SK-N-SH (cell line): Measurements from ENCODE around the gene DPEP2. TPM values are rescaled to one million over a fixed set of nuclear protein-coding genes. Genes with fewer than 3 reads are reported as not detected.

Experiments
- CTCF ChIA-PET: fragments of 300-600, 350-600 bp; formaldehyde crosslinking; extraction: SDS; loops from one replicate; lab custom pipeline; 2021; lab: Yijun Ruan, JAX
- POLR2A ChIA-PET: fragments of 350-600 bp; sonication (Branson Sonifier 250); formaldehyde crosslinking; extraction: SDS; loops from one replicate; lab custom pipeline; 2020; ENCODE audit warnings: antibody characterized with exemption, inconsistent platforms; lab: Yijun Ruan, JAX
- DNase-seq: peaks from one replicate; pipeline ENCODE4 v3.0.0; 2012
- H2AFZ ChIP-seq: fragments of 200-600 bp; sonication (generic); 2 replicates; pipeline ENCODE4 v1.8.1; 2016; ENCODE audit warnings: antibody characterized with exemption, mild to moderate bottlenecking, low read depth
- H3F3A ChIP-seq: fragments of 200-600 bp; sonication (generic); replicated peaks from 2 replicates; pipeline ENCODE3; 2016; ENCODE audit warnings: antibody characterized with exemption, mild to moderate bottlenecking; ENCODE audit not compliant: insufficient read depth
- H3K27ac ChIP-seq, 2 experiments: fragments of 200-500 bp in 1 of 2; fragments of 200-600 bp in 1 of 2; sonication (Bioruptor generic) in 1 of 2; sonication (generic), shearing (Covaris generic) in 1 of 2; 2 replicates each; pipeline versions ENCODE4 v1.5.1 to v1.6.1; 2014 to 2016; ENCODE audit warnings: low read depth in 2 of 2, inconsistent platforms in 1 of 2, low read length in 1 of 2, mild to moderate bottlenecking in 1 of 2, mixed read lengths in 1 of 2
- H3K27me3 ChIP-seq: fragments of 200-600 bp; sonication (generic), shearing (Covaris generic); 2 replicates; pipeline ENCODE4 v1.6.1; 2016; ENCODE audit warnings: mixed run types; ENCODE audit not compliant: insufficient read depth
- H3K36me3 ChIP-seq, 2 experiments: fragments of 200-500 bp in 1 of 2; fragments of 200-600 bp in 1 of 2; sonication (Bioruptor generic) in 1 of 2; sonication (generic) in 1 of 2; replicated peaks in 1 of 2; 2 replicates each; pipeline versions ENCODE3 to v1.5.1; 2014 to 2016; ENCODE audit warnings: low read length in 1 of 2, mild to moderate bottlenecking in 1 of 2; ENCODE audit not compliant: insufficient read depth in 2 of 2, control insufficient read depth in 1 of 2
- H3K4me1 ChIP-seq, 2 experiments: fragments of 200-500 bp in 1 of 2; fragments of 200-600 bp in 1 of 2; sonication (Bioruptor generic) in 1 of 2; sonication (generic), shearing (Covaris generic) in 1 of 2; 2 replicates each; pipeline versions ENCODE4 v1.5.1 to v1.6.1; 2014 to 2016; ENCODE audit warnings: low read depth in 1 of 2, low read length in 1 of 2, mixed run types in 1 of 2; ENCODE audit not compliant: insufficient read depth in 2 of 2, control insufficient read depth in 1 of 2
- H3K4me2 ChIP-seq: fragments of 200-600 bp; sonication (generic), shearing (Covaris generic); 2 replicates; pipeline ENCODE4 v1.6.1; 2017; ENCODE audit warnings: mixed run types
- H3K4me3 ChIP-seq, 2 experiments: fragments of 200-500 bp in 1 of 2; fragments of 200-600 bp in 1 of 2; sonication (Bioruptor generic) in 1 of 2; sonication (generic), shearing (Covaris generic) in 1 of 2; 2 replicates each; pipeline versions ENCODE4 v1.5.1 to v1.8.1; 2014 to 2016; ENCODE audit warnings: low read depth in 2 of 2, inconsistent platforms in 1 of 2, low read length in 1 of 2, mild to moderate bottlenecking in 1 of 2, mixed read lengths in 1 of 2, moderate library complexity in 1 of 2
- H3K79me2 ChIP-seq: fragments of 200-600 bp; sonication (generic); 2 replicates; pipeline ENCODE4 v1.8.1; 2017; ENCODE audit warnings: mild to moderate bottlenecking; ENCODE audit not compliant: insufficient read depth
- H3K9ac ChIP-seq: fragments of 200-600 bp; sonication (generic); 2 replicates; pipeline ENCODE4 v1.6.1; 2017; ENCODE audit warnings: mixed run types
- H3K9me2 ChIP-seq: fragments of 200-600 bp; sonication (generic); 2 replicates; pipeline ENCODE4 v1.6.1; 2017; ENCODE audit warnings: mixed run types
- H3K9me3 ChIP-seq: fragments of 200-600 bp; sonication (generic); 2 replicates; pipeline ENCODE4 v1.6.1; 2017; ENCODE audit warnings: mixed run types, mild to moderate bottlenecking, moderate library complexity
- H4K20me1 ChIP-seq: fragments of 200-600 bp; sonication (generic); 2 replicates; pipeline ENCODE4 v1.6.1; 2017; ENCODE audit warnings: mild to moderate bottlenecking, mixed run types; ENCODE audit not compliant: insufficient read depth
- ELF1 ChIP-seq: IDR thresholded peaks from 2 replicates; pipeline ENCODE4 v1.4.0; 2012
- GABPA ChIP-seq: IDR thresholded peaks from 2 replicates; pipeline ENCODE4 v1.4.0; 2012; ENCODE audit warnings: low read depth, mild to moderate bottlenecking
- GATA2 ChIP-seq: sonication (generic); formaldehyde crosslinking; IDR thresholded peaks from 2 replicates; pipeline ENCODE4 v1.5.0; 2020; ENCODE audit warnings: mild to moderate bottlenecking, missing genetic modification reagents
- IRF3 ChIP-seq: fragments of 150-350 bp; IDR thresholded peaks from 2 replicates; pipeline ENCODE4 v1.6.1; 2016; ENCODE audit warnings: mild to moderate bottlenecking, low read depth, low read length
- NFIC ChIP-seq: IDR thresholded peaks from 2 replicates; pipeline ENCODE4 v1.4.0; 2012; ENCODE audit warnings: borderline replicate concordance
- NRF1 ChIP-seq: IDR thresholded peaks from 2 replicates; pipeline ENCODE4 v1.6.1; 2012; ENCODE audit warnings: low read depth, mild to moderate bottlenecking, low read length
- SMC3 ChIP-seq: IDR thresholded peaks from 2 replicates; pipeline ENCODE4 v1.6.1; 2012; ENCODE audit warnings: low read depth, low read length, improper control_type of control experiment
- WGBS: methylation state at CpG from one replicate; pipeline ENCODE4 v1.1.6; 2017; ENCODE audit warnings: low lambda C conversion rate; 5-methylcytosine and 5-hydroxymethylcytosine counted together
- polyA plus RNA-seq, 3 experiments: library from polyadenylated mRNA; depleted of rRNA; stranded (reverse); fragments of >200 nt; gene quantifications; 2 replicates each; pipeline ENCODE4 v1.2.3, GENCODE V29; 2012

DPEP2 gene
- polyA plus RNA-seq, 1 of the 3 experiments (the other 2 are of a cell fraction): not detected

- Histone ChIP-seq H3K27ac (peak overlapping the region in 1 of 2 experiments; percentile 37; a peak in 1 of 4 replicates), H3K27me3 (no peaks in the 10 kb centered on the region), H3K4me2 (peak overlapping the region; percentile 12; the same call in 1 of the 2 replicates), H2AFZ (no peak overlapping the region), H3F3A (no peaks in the 10 kb centered on the region), H3K4me1 (peaks cover 0 to 16% of the 10 kb centered on the region in 2 experiments; a peak in 1 of 4 replicates), H3K9me2 (no peaks in the 10 kb centered on the region)
- WGBS: 91% methylated on average over 8 of the region's 11 CpGs
- POLR2A ChIA-PET: interaction anchor here (0.5 to 1.6 kb wide), 4 partner anchors 9 to 787 kb away, joined by 3 to 4 read pairs (median 4); partner anchors contain the start of gene RANBP10
- CTCF ChIA-PET: interaction anchor here (0.7 to 4.4 kb wide), 5 partner anchors 9 to 81 kb away, joined by 3 to 32 read pairs (median 7); no protein-coding TSS in a partner anchor
- TF ChIP-seq GATA2 (CRISPR knock-in tag): no peak
- no peak for TF ChIP-seq IRF3
- TF ChIP-seq GABPA: no peak
- TF ChIP-seq NFIC: no peak
- no peak for TF ChIP-seq SMC3
- no peak for TF ChIP-seq NRF1
- no peak for TF ChIP-seq ELF1
- TF ChIP-seq, all 33 proteins: peak for 0
- Histone ChIP-seq H4K20me1 (peaks cover 32% of the 10 kb centered on the region), H3K9me3 (no peaks in the 10 kb centered on the region), H3K79me2 (peaks cover 64% of the 10 kb centered on the region), H3K9ac (0 out of 2 replicates have a peak overlapping the region, but pooled peaks have one; percentile 0), H3K4me3 (no peak overlapping the region), H3K36me3 (peaks cover 41 to 59% of the 10 kb centered on the region in 2 experiments)
- no peak for DNase-seq
These were observed 39.6 kb downstream of the DPEP2 start for GRCh38 chr16:67959536-67960329.

DNA sequence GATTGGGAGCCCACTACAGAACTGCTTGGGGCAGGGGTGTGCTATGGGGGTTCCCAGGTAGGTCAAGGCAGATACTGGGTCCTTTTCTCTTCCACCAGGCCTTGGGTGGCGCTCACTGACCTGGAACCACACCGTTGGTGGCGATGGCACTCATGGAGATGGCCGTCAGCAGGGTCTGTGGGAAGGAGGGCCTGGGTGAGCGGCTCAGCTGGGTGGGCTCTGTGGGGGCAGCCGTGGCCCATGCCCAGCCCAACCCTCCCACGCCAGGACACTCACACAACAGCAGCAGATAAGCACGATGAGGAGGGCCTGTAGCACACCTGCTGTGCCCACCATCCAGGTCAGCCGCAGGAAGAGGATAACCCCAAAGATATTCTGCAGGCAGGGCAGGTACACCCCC is 41.7 kb downstream of the DPEP2 start:
- no peak overlapping the region for H3K4me2 ChIP-seq
- H3K79me2 ChIP-seq: peaks cover 46% of the 10 kb centered on the region
- no peak overlapping the region for H3K9ac ChIP-seq
- H3K9me3 ChIP-seq: no peaks in the 10 kb centered on the region
- H2AFZ ChIP-seq: no peak overlapping the region
- CTCF ChIA-PET: interaction anchor here (1.1 kb wide), 1 partner anchor 14 kb away, joined by 5 read pairs; the partner anchor contains the start of gene LCAT
- peaks cover 7% of the 10 kb centered on the region for H3F3A ChIP-seq
- no peak overlapping the region for H3K27ac ChIP-seq
- DNase-seq: no peak
- 94% methylated on average over 6 of the region's 9 CpGs for WGBS
- H3K4me1 ChIP-seq: peaks cover 0 to 13% of the 10 kb centered on the region in 2 experiments; a peak in 1 of 4 replicates
- H3K4me3 ChIP-seq: no peak overlapping the region
- no peaks in the 10 kb centered on the region for H3K27me3 ChIP-seq
- H3K36me3 ChIP-seq: peaks cover 36 to 59% of the 10 kb centered on the region in 2 experiments
- H3K9me2 ChIP-seq: no peaks in the 10 kb centered on the region
- POLR2A ChIA-PET: no interaction called here
- TF ChIP-seq IRF3: no peak
- H4K20me1 ChIP-seq: peaks cover 15% of the 10 kb centered on the region; the same call in 1 of the 2 replicates
